Adrenal gland (tissue), 12 donors: Measurements from ENCODE around the gene AFAP1L1. TPM values are rescaled to one million over a fixed set of nuclear protein-coding genes. Genes with fewer than 3 reads are reported as not detected.

ENCODE experiments used
- DNase-seq, 7 donors: peaks; one replicate each; pipeline ENCODE4 v3.0.0-alpha.2; 2019 to 2020
- H3K27ac ChIP-seq, 5 donors: fragments of 200-600 bp; sonication (generic) in 4 of 5; 1 replicate in 3 of 5; 2 replicates in 2 of 5; pipeline versions ENCODE4 v1.5.1 to v1.8.0; 2016 to 2020; ENCODE audit warnings: mild to moderate bottlenecking in 1 of 5
- H3K27me3 ChIP-seq: fragments of 200-600 bp; 2 replicates; pipeline ENCODE4 v1.8.0; 2021
- H3K36me3 ChIP-seq, 2 donors: fragments of 200-600 bp; replicated peaks in 1 of 2; 1 replicate in 1 of 2; 2 replicates in 1 of 2; pipeline versions ENCODE4 v1.5.1 to v1.8.0; 2018 to 2022
- H3K4me1 ChIP-seq, 2 donors: fragments of 200-600 bp; replicated peaks in 1 of 2; 1 replicate in 1 of 2; 2 replicates in 1 of 2; pipeline versions ENCODE4 v1.5.1 to v1.8.0; 2018 to 2021
- H3K4me3 ChIP-seq, 4 donors: fragments of 200-600 bp; sonication (generic) in 3 of 4; one replicate each; pipeline ENCODE4 v1.5.1; 2016 to 2018
- H3K9me3 ChIP-seq, 3 donors: fragments of 200-600 bp; sonication (generic) in 1 of 3; replicated peaks in 1 of 3; 1 replicate in 2 of 3; 2 replicates in 1 of 3; pipeline versions ENCODE4 v1.5.1 to v1.8.0; 2016 to 2021
- CTCF ChIP-seq, 6 experiments: fragments of 450-650 bp in 4 of 6; fragments of 200-600 bp in 2 of 6; sonication (generic) in 1 of 6; IDR thresholded peaks; 1 replicate in 5 of 6; 2 replicates in 1 of 6; pipeline versions ENCODE4 v1.5.1 to v1.8.0; 2016 to 2021; ENCODE audit warnings: antibody characterized with exemption in 6 of 6, mild to moderate bottlenecking in 2 of 6, moderate library complexity in 1 of 6
- POLR2A ChIP-seq, 2 donors: fragments of 450-650 bp; IDR thresholded peaks; one replicate each; pipeline ENCODE4 v1.6.1; 2017; ENCODE audit warnings: antibody characterized with exemption in 2 of 2, mild to moderate bottlenecking in 2 of 2, moderate library complexity in 1 of 2
- WGBS, 4 donors: extraction: QIAGEN DNeasy Blood & Tissue Kit in 2 of 4; methylation state at CpG; one replicate each; pipeline versions ENCODE4 v1.1.5 to v1.1.7; 2013 to 2017; 5-methylcytosine and 5-hydroxymethylcytosine counted together
- intact Hi-C, 2 donors: fragments of 100-400 bp; cut with DNase I; formaldehyde crosslinking; loops; one replicate each; pipeline versions ENCODE4 v1.14.1 to v1.15.0; 2022 to 2023
- polyA plus RNA-seq, 3 donors: library from polyadenylated mRNA; stranded (reverse); fragments of 200-250 nt in 2 of 3; fragments of 350-450 nt in 1 of 3; fragmentation: Illumina TruSeq in 1 of 3; extraction: RNeasy Lipid Tissue Mini Kit (QIAGEN cat#74804) in 1 of 3; gene quantifications; one replicate each; pipeline ENCODE4 v1.2.3, GENCODE V29; 2013 to 2014
- total RNA-seq, 9 donors: library from RNA; depleted of rRNA in 4 of 9; stranded (reverse); fragments of >200 nt in 4 of 9; fragments of 120-200 nt in 1 of 9; fragmentation: NEBNext Ultra II Directional in 1 of 9; extraction: Animal tissue kit (Norgen Biotek cat#: 25700) in 1 of 9; gene quantifications; one replicate each; pipeline versions ENCODE4 v1.1.0 to v1.2.4, GENCODE V29; 2013 to 2023
- donor health status: healthy with polysubstance abuse.
- donor health status: Bipolar disorder and iron deficiency.
- donor health status: DM: yes; HTN: yes; CAD: no.
- donor health status: DM: no; HTN: no; CAD: no.
- donor health status: DM: no; HTN: no; CAD: no.
- donor health status: DM: yes; HTN: yes; CAD: no.

The AFAP1L1 gene
- total and polyA plus RNA-seq, 12 donors = 4.3 to 13.4 (median 9.3) TPM

GRCh38 chr5:149299451-149300054 lies 27.9 kb downstream of the AFAP1L1 start:
- no peak for TF ChIP-seq CTCF (IDR thresholded peaks at IDR 0.05)
- no peak for TF ChIP-seq POLR2A (IDR thresholded peaks at IDR 0.05)
- DNase-seq = no peak
- Histone ChIP-seq H3K27me3 (no peaks in the 10 kb centered on the region), H3K27ac (peak overlapping the region in 1 of 5 donors; percentile 82), H3K4me3 (no peak overlapping the region), H3K9me3 (no peaks in the 10 kb centered on the region), H3K4me1 (no peaks in the 10 kb centered on the region), H3K36me3 (no peaks in the 10 kb centered on the region)
- intact Hi-C loops = no loop called here
- 60 to 79% (median 64%) methylated on average over 1 to 14 of the region's 14 CpGs for WGBS, 4 donors

- no peaks in the 10 kb centered on the region for H3K27me3 ChIP-seq
- no peaks in the 10 kb centered on the region for H3K4me1 ChIP-seq
- TF ChIP-seq POLR2A (IDR thresholded peaks at IDR 0.05) = no peak
- TF ChIP-seq CTCF (IDR thresholded peaks at IDR 0.05) = no peak
- intact Hi-C loops = no loop called here
- no peaks in the 10 kb centered on the region for H3K9me3 ChIP-seq
- no peak overlapping the region for H3K4me3 ChIP-seq
- H3K27ac ChIP-seq = no peak overlapping the region
- WGBS, 4 donors = 90 to 98% (median 92%) methylated on average over 6 of the region's 6 CpGs
- H3K36me3 ChIP-seq = no peaks in the 10 kb centered on the region
- no peak for DNase-seq
Measured at GRCh38 chr5:149300441-149300840, 28.8 kb downstream of the AFAP1L1 start.

GRCh38 chr5:149301049-149301743 lies 29.5 kb downstream of the AFAP1L1 start:
- Histone ChIP-seq H3K4me1 (no peaks in the 10 kb centered on the region), H3K27me3 (no peaks in the 10 kb centered on the region), H3K4me3 (no peak overlapping the region), H3K9me3 (no peaks in the 10 kb centered on the region), H3K27ac (no peak overlapping the region), H3K36me3 (no peaks in the 10 kb centered on the region)
- intact Hi-C loops = no loop called here
- 80 to 93% (median 91%) methylated on average over 10 to 13 of the region's 13 CpGs for WGBS, 4 donors
- no peak for DNase-seq
- TF ChIP-seq POLR2A (IDR thresholded peaks at IDR 0.05) (no peak), CTCF (IDR thresholded peaks at IDR 0.05) (no peak)

GRCh38 chr5:149301744-149302380 lies 30.2 kb downstream of the AFAP1L1 start:
- no peak for DNase-seq
- 78 to 85% (median 81%) methylated on average over 6 to 8 of the region's 8 CpGs for WGBS, 4 donors
- TF ChIP-seq POLR2A (IDR thresholded peaks at IDR 0.05) (no peak), CTCF (IDR thresholded peaks at IDR 0.05) (no peak)
- H3K36me3 ChIP-seq = no peaks in the 10 kb centered on the region
- no peak overlapping the region for H3K27ac ChIP-seq
- H3K4me3 ChIP-seq = no peak overlapping the region
- H3K4me1 ChIP-seq = no peaks in the 10 kb centered on the region
- H3K27me3 ChIP-seq = no peaks in the 10 kb centered on the region
- intact Hi-C loops = no loop called here
- H3K9me3 ChIP-seq = no peaks in the 10 kb centered on the region
